ENCODE results near the gene TTC9.

The TTC9 gene

DNA sequence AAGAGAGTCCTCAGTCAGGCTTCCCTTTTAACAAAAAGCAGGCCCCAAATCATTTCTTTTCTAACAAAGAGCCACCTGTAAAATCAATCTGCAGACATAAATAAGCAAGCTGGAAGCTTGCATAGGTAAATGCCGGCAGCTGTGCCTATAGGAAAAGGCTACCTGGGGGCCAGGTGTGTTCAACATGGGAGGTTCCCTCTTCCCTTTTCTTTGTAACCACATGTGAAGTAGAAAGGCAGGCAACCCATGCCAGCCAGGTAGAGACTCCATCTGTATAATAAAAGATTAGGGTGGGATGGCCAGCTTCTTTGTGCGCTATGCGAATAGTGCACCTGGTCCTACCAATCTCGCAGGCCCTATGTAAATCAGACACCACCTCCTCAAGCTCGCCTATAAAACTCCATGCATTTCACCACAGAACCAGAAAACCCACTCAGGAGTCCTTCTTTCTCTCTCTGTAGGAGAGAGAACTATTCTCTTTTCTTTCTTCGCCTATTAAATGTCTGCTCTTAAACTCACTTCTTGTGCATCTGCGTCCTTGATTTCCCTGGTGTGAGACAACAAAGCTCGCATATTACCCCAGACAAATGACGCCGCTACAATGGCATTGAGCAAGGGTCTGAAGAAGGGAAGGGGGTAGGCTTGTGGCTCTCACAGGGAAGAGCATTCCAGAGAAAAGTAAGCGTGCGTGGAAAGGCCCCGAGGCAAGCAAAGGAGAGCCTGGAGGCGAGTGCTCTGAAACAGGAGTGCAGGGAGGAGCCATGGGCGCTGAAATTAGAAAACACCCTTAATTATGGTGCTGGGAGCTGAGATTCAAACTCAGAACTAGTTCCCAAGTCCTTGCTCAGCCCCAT is 67.2 kb downstream of the TTC9 start:
- DNase-seq, result no peak
- intact Hi-C loops (cut with DNase I), result no loop called here

DNA sequence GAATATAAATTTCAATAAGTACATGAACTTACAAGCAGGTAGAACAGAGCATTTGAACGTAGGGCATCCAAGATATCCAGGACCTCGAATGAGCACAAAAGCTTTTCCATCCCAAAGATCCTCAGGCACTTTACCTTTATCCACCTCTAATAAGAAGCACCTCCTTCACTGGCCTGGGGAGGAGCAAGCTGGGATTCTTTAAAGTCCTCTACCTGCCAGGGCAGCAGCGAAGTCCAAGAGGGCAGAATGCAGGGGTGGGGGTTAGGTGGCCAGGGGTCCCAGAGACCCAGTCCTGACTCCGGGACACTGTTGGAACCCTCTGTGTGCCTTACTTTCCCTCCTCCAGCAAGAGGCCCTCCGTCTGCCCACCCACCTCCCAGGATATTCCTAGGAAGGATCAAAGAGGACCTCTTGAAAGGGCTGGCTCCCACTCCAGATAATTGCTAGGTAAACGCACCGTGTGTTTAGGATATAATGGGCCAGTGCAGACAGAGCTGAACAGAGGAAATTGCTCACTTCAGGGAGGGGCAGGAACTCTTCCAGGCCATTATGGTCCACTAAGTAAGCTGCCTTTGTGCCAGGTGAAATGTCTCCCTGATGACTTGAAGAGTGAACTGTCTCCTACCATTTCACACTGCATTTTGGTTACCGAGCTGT is 68.1 kb downstream of the TTC9 start:
- DNase-seq, result no peak
- intact Hi-C loops (cut with DNase I), result loop anchor here (5.0 kb wide), 1 partner anchor 893 kb away; no protein-coding TSS in a partner anchor

DNA sequence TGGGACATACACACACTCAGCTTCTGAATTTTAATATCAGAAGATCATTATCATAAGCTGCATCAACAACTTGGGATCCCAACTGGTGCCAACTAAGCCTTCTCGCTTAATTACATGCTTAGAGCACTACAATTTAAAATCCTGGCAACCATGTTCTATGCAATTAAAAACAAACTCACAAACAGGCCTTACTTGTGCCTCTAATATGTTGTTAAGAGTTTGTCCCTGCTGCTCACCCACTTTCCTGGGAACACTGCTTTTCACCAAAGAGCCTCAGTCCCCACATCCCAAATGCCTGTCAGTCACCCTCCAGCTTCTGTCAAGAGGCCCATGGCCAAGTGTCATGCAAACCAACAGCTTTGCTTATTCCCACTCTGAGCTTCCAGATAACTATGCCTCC is 69.7 kb downstream of the TTC9 start:
- intact Hi-C loops (cut with DNase I), result loop anchor here (5.0 kb wide), 1 partner anchor 894 kb away; no protein-coding TSS in a partner anchor
- no peak for DNase-seq

DNA sequence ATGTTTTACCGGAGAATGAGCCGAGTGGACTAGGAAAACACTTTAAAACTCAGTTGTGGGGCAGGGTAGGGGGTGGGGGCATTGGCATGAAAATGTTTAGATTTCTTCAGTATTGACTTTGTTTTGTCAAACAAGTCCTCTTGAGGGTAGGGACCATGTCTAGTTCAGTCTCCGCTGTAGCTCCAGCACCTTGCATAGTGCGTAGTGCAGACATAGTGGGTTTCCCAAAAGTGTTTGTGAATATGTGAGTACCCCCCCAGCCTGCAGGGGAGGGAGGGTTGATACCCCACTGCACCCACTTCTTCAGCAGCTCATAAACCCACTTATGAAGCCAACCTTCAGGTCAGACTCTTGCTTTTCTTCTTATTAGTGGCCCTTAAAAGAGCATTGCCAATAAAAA is 71.4 kb downstream of the TTC9 start:
- intact Hi-C loops (cut with DNase I), result loop anchor here (5.0 kb wide), 1 partner anchor 896 kb away; no protein-coding TSS in a partner anchor
- DNase-seq, result no peak

DNA sequence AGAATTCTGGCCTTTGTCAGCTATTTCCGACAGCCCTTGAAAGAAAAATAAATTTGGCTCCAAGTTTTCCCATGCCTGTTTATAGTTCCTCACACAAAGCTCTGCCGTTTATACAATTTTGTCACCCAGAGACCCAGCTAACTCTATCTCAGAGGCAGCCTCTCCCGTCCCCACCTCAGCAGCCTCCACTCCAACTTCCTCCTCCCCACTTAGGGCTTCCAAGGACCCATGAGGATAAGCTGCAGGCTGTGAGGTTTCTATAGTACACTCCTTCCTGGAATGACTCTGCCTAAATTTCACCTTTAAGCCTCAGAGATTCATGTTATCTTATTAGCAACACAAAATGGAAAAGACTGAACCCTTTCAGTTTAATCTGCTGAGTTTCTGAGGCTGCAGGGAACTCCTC is 71.8 kb downstream of the TTC9 start:
- intact Hi-C loops (cut with DNase I), result loop anchor here (5.0 kb wide), 1 partner anchor 896 kb away; no protein-coding TSS in a partner anchor
- no peak for DNase-seq

DNA sequence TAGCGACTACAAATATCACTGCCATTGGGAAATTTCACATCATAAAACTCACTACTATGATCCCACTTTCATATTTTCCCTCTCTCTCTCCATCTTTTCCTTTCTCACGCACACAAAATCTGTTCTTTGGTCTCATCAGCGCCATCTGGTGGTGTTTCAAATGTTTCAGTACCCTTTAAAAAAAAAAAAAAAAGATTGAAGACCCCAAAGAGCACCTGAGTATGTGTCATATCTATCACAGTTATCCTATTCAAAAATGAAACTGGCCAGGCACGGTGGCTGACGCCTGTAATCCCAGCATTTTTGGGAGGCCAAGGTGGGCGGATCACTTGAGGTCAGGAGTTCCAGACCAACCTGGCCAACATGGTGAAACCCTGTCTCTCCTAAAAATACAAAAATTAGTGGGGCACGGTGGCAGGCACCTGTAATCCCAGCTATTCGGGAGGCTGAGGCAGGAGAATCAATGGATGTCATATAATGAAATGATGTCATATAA is 72.4 kb downstream of the TTC9 start:
- DNase-seq, result peak in 2 of 10 donors; percentile 14 to 25
- intact Hi-C loops (cut with DNase I), result loop anchor here (5.0 kb wide), 1 partner anchor 897 kb away; no protein-coding TSS in a partner anchor

DNA sequence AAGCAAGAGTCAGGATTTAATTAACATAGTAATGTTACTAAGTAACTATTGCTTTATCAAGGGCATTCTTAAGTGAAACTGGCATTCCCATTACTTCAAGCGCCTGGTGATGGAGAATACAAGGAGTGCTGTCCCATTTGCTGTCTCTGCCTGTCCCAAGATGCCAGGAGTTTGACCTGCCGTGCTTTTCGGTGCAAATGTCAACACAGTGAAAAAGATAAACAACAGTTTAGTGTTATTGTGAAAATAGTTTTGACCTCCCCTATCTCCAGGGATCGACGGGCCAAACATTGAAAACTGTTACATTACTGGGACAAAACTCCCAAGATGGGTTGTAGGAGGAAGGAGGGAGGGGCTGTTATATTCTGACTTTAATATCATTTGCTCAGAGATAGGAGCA is 74.8 kb downstream of the TTC9 start:
- DNase-seq, result no peak
- intact Hi-C loops (cut with DNase I), result no loop called here

DNA sequence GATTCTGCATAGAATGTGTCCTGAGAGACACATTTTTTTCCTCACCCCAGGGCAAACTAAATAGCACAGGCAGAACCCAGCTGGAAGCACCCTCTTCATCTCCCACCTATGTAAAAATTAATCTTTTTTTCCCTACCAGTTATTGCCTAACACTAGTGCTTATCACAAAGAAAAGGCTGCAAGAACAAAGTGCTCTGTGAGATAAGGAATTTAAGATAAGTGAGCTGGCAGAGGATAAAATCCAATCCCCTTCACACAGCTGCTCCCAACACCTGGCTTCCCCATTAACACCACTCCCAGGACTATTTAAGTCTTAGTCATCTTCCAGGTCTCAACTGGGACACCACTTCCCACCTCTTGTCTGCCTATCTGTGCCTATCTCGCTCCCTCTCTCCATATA is 75.2 kb downstream of the TTC9 start:
- intact Hi-C loops (cut with DNase I), result no loop called here
- no peak for DNase-seq

DNA sequence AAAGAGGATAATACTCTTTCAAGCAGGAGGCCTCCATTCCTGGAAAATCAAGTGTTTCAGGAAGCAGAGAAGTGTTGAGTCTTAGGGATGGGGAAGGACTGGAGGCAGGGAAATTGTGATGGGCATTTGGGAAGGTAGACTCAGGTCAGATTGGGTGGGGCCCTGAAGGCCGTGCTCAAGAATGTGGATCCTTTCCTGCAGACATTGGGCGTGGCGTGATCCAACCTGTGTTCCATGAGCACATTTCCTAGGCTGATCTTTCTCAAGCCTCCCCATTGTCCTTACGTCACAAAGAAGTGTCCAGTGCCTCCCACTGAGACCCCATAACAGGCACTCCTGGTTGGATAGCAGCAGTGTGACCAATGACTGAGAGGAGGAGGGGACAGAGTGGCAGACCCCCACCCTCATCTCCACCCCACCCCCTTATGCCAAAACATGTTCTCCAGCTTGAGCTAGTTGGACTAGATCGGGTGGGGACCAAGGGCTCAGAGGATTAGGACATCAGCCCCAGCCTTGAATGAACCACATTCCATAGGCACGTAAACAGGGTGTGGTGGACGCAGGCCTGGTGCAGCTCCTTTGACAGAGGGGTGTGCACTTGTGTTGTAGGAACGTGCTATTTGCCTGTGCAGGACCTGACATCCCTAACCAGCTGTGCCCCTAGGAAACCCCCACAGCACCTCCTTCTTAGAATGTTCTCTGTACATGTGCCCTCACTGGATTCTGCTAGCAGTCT is 76.8 kb downstream of the TTC9 start:
- DNase-seq, result no peak
- intact Hi-C loops (cut with DNase I), result no loop called here

DNA sequence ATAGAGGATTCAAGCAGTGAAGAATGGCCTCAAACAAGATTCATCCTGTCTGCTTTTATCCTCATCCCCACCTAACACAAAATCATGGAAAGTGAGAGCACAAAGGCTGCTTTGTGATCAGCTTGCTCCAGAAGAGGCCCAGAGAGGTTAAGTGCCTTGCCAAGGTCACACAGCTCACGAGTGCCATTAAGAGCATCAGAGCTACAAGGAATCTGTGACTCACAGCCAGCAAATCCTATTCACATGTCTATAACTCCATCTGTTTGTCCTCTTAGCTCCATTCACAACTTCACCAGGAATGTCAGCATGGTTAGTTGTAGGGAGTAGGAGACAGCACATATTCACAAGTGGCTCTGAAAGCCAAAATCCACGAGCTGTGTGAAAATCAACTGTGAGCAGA is 79.8 kb downstream of the TTC9 start:
- no peak for DNase-seq
- intact Hi-C loops (cut with DNase I), result no loop called here

DNA sequence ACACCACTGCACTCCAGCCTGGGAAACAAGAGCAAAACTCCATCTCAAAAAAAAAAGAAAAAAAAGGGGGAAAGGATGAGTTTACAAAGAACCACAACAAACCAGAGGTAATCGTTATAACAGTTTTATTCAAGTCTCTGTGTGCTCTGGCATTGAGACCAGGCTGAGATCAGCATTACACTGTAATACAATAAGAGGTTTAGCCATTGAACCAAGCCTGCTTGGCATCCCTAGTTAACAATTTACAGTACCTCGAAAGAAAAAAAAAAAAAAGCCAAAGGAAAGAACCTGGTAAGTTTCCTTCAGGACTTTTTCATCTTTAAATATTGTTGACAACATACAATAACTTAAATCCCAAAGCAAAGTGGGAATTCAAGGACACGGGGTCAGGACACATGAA is 80.7 kb downstream of the TTC9 start:
- DNase-seq, result no peak
- intact Hi-C loops (cut with DNase I), result no loop called here

DNA sequence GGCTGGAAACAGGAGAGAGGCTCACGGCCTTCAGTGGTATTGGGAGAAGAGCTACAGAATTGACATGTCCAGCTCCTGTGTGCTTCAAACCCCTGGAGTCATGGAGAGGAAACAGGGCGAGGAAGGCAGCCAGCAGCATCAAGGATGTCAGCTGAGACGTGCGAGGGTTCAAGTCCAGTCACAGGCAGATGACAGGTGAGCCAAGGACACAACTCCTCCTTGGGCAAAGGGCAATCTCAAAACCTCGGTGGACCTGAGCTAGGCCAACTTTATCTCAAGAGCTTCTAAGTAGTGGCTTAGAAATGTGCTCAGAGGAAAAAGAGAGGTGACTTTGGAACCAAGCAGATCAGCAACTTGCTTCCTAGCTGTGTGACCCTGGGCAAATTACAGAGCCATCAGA is 81.6 kb downstream of the TTC9 start:
- no peak for DNase-seq
- intact Hi-C loops (cut with DNase I), result no loop called here

DNA sequence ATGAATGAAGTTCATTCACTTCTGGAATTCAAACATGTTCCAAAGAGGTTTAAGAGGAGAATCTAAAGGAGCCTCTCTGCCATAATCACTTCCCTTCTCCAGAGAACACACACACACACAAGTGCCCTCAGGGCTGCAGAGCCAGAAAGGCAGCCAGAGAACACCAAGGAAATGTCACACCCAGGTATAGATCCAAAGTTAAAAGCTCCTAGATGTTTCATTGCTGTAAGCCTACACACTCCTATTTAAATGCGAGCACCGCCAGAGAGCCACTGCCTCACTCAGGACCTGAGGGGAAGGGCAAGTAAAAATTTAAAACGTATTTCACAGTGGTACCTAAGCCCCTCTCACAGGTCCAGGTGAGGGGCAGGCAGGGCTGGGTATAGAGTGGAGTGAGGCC is 82.4 kb downstream of the TTC9 start:
- no peak for DNase-seq
- intact Hi-C loops (cut with DNase I), result no loop called here

DNA sequence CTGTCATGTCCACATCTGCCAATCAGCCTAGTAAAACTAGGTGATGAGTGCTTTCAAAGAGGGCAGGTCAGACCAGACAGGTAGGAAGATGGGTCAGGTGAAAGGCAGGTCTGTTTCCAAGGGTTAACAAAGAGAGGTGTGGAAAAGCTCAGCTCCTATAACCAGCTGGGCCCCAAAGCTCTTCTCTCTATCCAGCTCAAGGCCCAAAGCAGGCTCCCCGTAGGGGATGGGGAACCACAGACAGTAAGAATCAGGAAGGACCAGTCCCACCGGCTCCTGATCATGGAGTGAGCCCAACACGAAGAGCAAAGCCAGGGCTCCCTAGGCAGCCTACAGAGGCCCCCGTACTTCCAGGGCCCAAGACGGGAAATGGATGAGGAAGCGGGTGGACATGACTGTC is 83.2 kb downstream of the TTC9 start:
- DNase-seq, result no peak

More for the DNA sequence above, 83.2 kb downstream of the TTC9 start:
- intact Hi-C loops (cut with DNase I), result no loop called here

All from posterior cingulate gyrus (tissue), 11 donors.